HEK293 (cell line): ENCODE measurements around the gene HPDL.

Experiments used
- CTCF ChIA-PET: fragments of 350-600 bp; formaldehyde crosslinking; extraction: SDS; loops from one replicate; lab custom pipeline; 2021; ENCODE audit warnings: antibody characterized with exemption; lab: Yijun Ruan, JAX
- POLR2A ChIA-PET: fragments of 300-600 bp; formaldehyde crosslinking; extraction: SDS; loops from one replicate; lab custom pipeline; 2020; ENCODE audit warnings: antibody characterized with exemption, inconsistent platforms; lab: Yijun Ruan, JAX
- H3K27ac ChIP-seq: fragments of 200-500 bp; sonication (Bioruptor generic); 2 replicates; pipeline ENCODE4 v1.5.1; 2014; ENCODE audit warnings: low read depth, low read length, control low read depth, inconsistent platforms; ENCODE audit errors: extremely low read depth
- H3K36me3 ChIP-seq, 2 experiments: fragments of 200-500 bp in 1 of 2; sonication (Bioruptor generic) in 1 of 2; 1 replicate in 1 of 2; 2 replicates in 1 of 2; pipeline ENCODE4 v1.5.1; 2014 to 2017; ENCODE audit warnings: inconsistent platforms in 2 of 2, low read length in 2 of 2; ENCODE audit not compliant: control insufficient read depth in 2 of 2, insufficient read depth in 1 of 2
- H3K4me1 ChIP-seq: fragments of 200-500 bp; sonication (Bioruptor generic); 2 replicates; pipeline ENCODE4 v1.5.1; 2014; ENCODE audit warnings: mild to moderate bottlenecking, low read length, inconsistent platforms; ENCODE audit not compliant: control insufficient read depth, insufficient read depth
- H3K4me3 ChIP-seq: 2 replicates; pipeline ENCODE4 v1.5.1; 2011; ENCODE audit warnings: low read depth, mild to moderate bottlenecking, control low read depth, low read length, moderate library complexity
- H3K9me3 ChIP-seq: fragments of 200-500 bp; sonication (Bioruptor generic); 2 replicates; pipeline ENCODE4 v1.5.1; 2014; ENCODE audit warnings: low read depth, low read length, inconsistent platforms; ENCODE audit not compliant: control insufficient read depth, insufficient read depth
- EGR2 ChIP-seq: fragments of 450-650 bp; formaldehyde crosslinking; IDR thresholded peaks from 2 replicates; pipeline ENCODE4 v1.5.1; 2016; ENCODE audit warnings: low read depth, missing biosample characterization, missing genetic modification characterization
- HOXA7 ChIP-seq: sonication (generic); formaldehyde crosslinking; IDR thresholded peaks from 2 replicates; pipeline ENCODE4 v1.8.1; 2022; ENCODE audit warnings: missing genetic modification reagents, borderline replicate concordance
- PRDM2 ChIP-seq: fragments of 450-650 bp; formaldehyde crosslinking; IDR thresholded peaks from 2 replicates; pipeline ENCODE4 v1.5.1; 2016; ENCODE audit warnings: missing biosample characterization, missing genetic modification characterization, borderline replicate concordance
- RBAK ChIP-seq: fragments of 450-650 bp; formaldehyde crosslinking; IDR thresholded peaks from 2 replicates; pipeline ENCODE4 v1.5.1; 2016; ENCODE audit warnings: missing biosample characterization, missing genetic modification characterization
- REPIN1 ChIP-seq: fragments of 450-650 bp; formaldehyde crosslinking; IDR thresholded peaks from 2 replicates; pipeline ENCODE4 v1.5.1; 2017; ENCODE audit warnings: missing biosample characterization, missing genetic modification characterization, low read depth
- ZNF155 ChIP-seq: fragments of 450-650 bp; formaldehyde crosslinking; IDR thresholded peaks from 2 replicates; pipeline ENCODE4 v1.5.1; 2016; ENCODE audit warnings: missing biosample characterization, missing genetic modification characterization
- ZNF18 ChIP-seq: fragments of 450-650 bp; formaldehyde crosslinking; IDR thresholded peaks from 2 replicates; pipeline ENCODE4 v1.5.1; 2016; ENCODE audit warnings: missing biosample characterization, missing genetic modification characterization
- ZNF202 ChIP-seq: fragments of 450-650 bp; formaldehyde crosslinking; IDR thresholded peaks from 2 replicates; pipeline ENCODE4 v1.5.1; 2016; ENCODE audit warnings: missing biosample characterization, missing genetic modification characterization, borderline replicate concordance
- ZNF211 ChIP-seq: fragments of 450-650 bp; formaldehyde crosslinking; IDR thresholded peaks from 2 replicates; pipeline ENCODE4 v1.5.1; 2016; ENCODE audit warnings: low read depth, missing biosample characterization, missing genetic modification characterization
- ZNF302 ChIP-seq: fragments of 450-650 bp; formaldehyde crosslinking; IDR thresholded peaks from 2 replicates; pipeline ENCODE4 v1.5.1; 2016; ENCODE audit warnings: missing biosample characterization, missing genetic modification characterization, low read depth
- ZNF341 ChIP-seq: fragments of 450-650 bp; formaldehyde crosslinking; IDR thresholded peaks from 2 replicates; pipeline ENCODE4; 2016; ENCODE audit warnings: low read depth, missing biosample characterization, missing genetic modification characterization
- ZNF398 ChIP-seq: fragments of 450-650 bp; formaldehyde crosslinking; IDR thresholded peaks from 2 replicates; pipeline ENCODE4 v1.5.1; 2017; ENCODE audit warnings: missing biosample characterization, missing genetic modification characterization
- ZNF530 ChIP-seq: fragments of 450-650 bp; formaldehyde crosslinking; IDR thresholded peaks from 2 replicates; pipeline ENCODE4 v1.5.1; 2016; ENCODE audit warnings: low read depth, missing biosample characterization, missing genetic modification characterization
- ZNF585B ChIP-seq: fragments of 450-650 bp; formaldehyde crosslinking; IDR thresholded peaks from 2 replicates; pipeline ENCODE4 v1.5.1; 2016; ENCODE audit warnings: missing biosample characterization, missing genetic modification characterization
- ZNF677 ChIP-seq: fragments of 450-650 bp; IDR thresholded peaks from 2 replicates; pipeline ENCODE4 v1.5.0; 2018; ENCODE audit warnings: missing biosample characterization, mild to moderate bottlenecking, missing genetic modification characterization, moderate library complexity
- ZNF777 ChIP-seq: fragments of 450-650 bp; formaldehyde crosslinking; IDR thresholded peaks from 2 replicates; pipeline ENCODE4 v1.5.1; 2017; ENCODE audit warnings: missing biosample characterization, missing genetic modification characterization, borderline replicate concordance
- ZNF785 ChIP-seq: fragments of 450-650 bp; formaldehyde crosslinking; IDR thresholded peaks from 2 replicates; pipeline ENCODE4 v1.5.1; 2016; ENCODE audit warnings: missing biosample characterization, missing genetic modification characterization
- ZNF837 ChIP-seq: fragments of 450-650 bp; formaldehyde crosslinking; IDR thresholded peaks from 2 replicates; pipeline ENCODE4 v1.5.1; 2016; ENCODE audit warnings: missing biosample characterization, missing genetic modification characterization
- ZXDB ChIP-seq: fragments of 450-650 bp; formaldehyde crosslinking; IDR thresholded peaks from 2 replicates; pipeline ENCODE4 v1.5.1; 2016; ENCODE audit warnings: missing biosample characterization, missing genetic modification characterization

HPDL gene

GRCh38 chr1:45334308-45335245, 7.9 kb downstream of the HPDL start:
- H3K27ac ChIP-seq, result no peak overlapping the region
- TF ChIP-seq ZNF785 (tag by site-specific recombination), result no peak
- TF ChIP-seq REPIN1, result no peak
- no peak for TF ChIP-seq HOXA7 (CRISPR knock-in tag)
- TF ChIP-seq EGR2, result no peak
- no peak for TF ChIP-seq ZNF302 (tag by site-specific recombination)
- no peak for TF ChIP-seq ZNF585B (tag by site-specific recombination)
- no peak for TF ChIP-seq RBAK (tag by site-specific recombination)
- no peak for TF ChIP-seq ZNF398 (tag by site-specific recombination)
- TF ChIP-seq ZNF211, result no peak
- no peak for TF ChIP-seq ZNF677 (tag by site-specific recombination)
- no peak for TF ChIP-seq ZNF18
- no peak for TF ChIP-seq ZNF837 (tag by site-specific recombination)
- TF ChIP-seq ZNF341, result no peak
- no peak for TF ChIP-seq ZNF777 (tag by site-specific recombination)
- TF ChIP-seq ZNF155 (tag by site-specific recombination), result no peak
- no peak for TF ChIP-seq ZNF202 (tag by site-specific recombination)
- no peak for TF ChIP-seq ZXDB (tag by site-specific recombination)
- no peaks in the 10 kb centered on the region for H3K9me3 ChIP-seq
- peaks cover 0 to 56% of the 10 kb centered on the region in 2 experiments; a peak in 1 of 3 replicates for H3K36me3 ChIP-seq
- POLR2A ChIA-PET, result no interaction called here
- CTCF ChIA-PET, result interaction anchor here (1.8 kb wide), 1 partner anchor 320 kb away, joined by 6 read pairs; no protein-coding TSS in a partner anchor
- no peaks in the 10 kb centered on the region for H3K4me1 ChIP-seq
- no peak overlapping the region for H3K4me3 ChIP-seq

GRCh38 chr1:45335855-45336324, 9.2 kb downstream of the HPDL start:
- no peak overlapping the region for H3K27ac ChIP-seq
- no peaks in the 10 kb centered on the region for H3K4me1 ChIP-seq
- TF ChIP-seq PRDM2 (tag by site-specific recombination) (no peak), ZNF530 (tag by site-specific recombination) (no peak)
- ChIA-PET POLR2A (no interaction called here), CTCF (interaction anchor here (1.8 kb wide), 1 partner anchor 321 kb away, joined by 6 read pairs; no protein-coding TSS in a partner anchor)
- H3K4me3 ChIP-seq, result no peak overlapping the region
- no peaks in the 10 kb centered on the region for H3K9me3 ChIP-seq
- peaks cover 0 to 48% of the 10 kb centered on the region in 2 experiments; a peak in 1 of 3 replicates for H3K36me3 ChIP-seq
